B cell (primary cell): ENCODE data around the gene NPTX2. TPM values are rescaled to one million over a fixed set of nuclear protein-coding genes. Genes with fewer than 3 reads are reported as not detected.

Experiments used
- ATAC-seq: fragments of 200-7000 bp; cut with Tn5 transposase; one replicate; pipeline ENCODE4 v1.10.0; 2021; ENCODE audit warnings: low read depth, mild to moderate bottlenecking, moderate number of reproducible peaks, moderate library complexity
- CTCF ChIA-PET: fragments of 350-600 bp; sonication (Branson Sonifier 250); formaldehyde crosslinking; loops from one replicate; lab custom pipeline; 2021; ENCODE audit warnings: antibody characterized with exemption, inconsistent platforms; lab: Charles Lee
- POLR2A ChIA-PET: fragments of 350-600 bp; sonication (Branson Sonifier 250); formaldehyde crosslinking; loops from one replicate; lab custom pipeline; 2021; ENCODE audit warnings: antibody characterized with exemption; lab: Charles Lee
- DNase-seq: peaks from one replicate; pipeline ENCODE4 v3.0.0; 2013
- H2AFZ ChIP-seq: 2 replicates; pipeline ENCODE4 v1.6.1; 2012; ENCODE audit warnings: mild to moderate bottlenecking, low read depth, low read length; ENCODE audit not compliant: insufficient read depth, poor library complexity, severe bottlenecking
- H3K27ac ChIP-seq, 2 donors: 1 replicate in 1 of 2; 2 replicates in 1 of 2; pipeline ENCODE4 v1.5.1; 2012 to 2013; ENCODE audit warnings: low read length in 2 of 2, mild to moderate bottlenecking in 2 of 2, moderate library complexity in 1 of 2
- H3K27me3 ChIP-seq, 4 experiments: fragments of 200-600 bp in 1 of 4; sonication (generic) in 1 of 4; replicated peaks in 1 of 4; 1 replicate in 2 of 4; 2 replicates in 2 of 4; pipeline versions ENCODE4 v1.6.1 to v1.7.0; 2013 to 2016; ENCODE audit warnings: low read length in 3 of 4, mild to moderate bottlenecking in 2 of 4, mixed read lengths in 1 of 4, moderate library complexity in 1 of 4; ENCODE audit not compliant: insufficient read depth in 4 of 4, control insufficient read depth in 3 of 4; ENCODE audit errors: control extremely low read depth in 1 of 4
- H3K36me3 ChIP-seq, 2 experiments: replicated peaks in 1 of 2; 1 replicate in 1 of 2; 2 replicates in 1 of 2; pipeline versions ENCODE4 v1.6.1 to v1.7.1; 2013; ENCODE audit warnings: low read length in 1 of 2; ENCODE audit not compliant: insufficient read depth in 2 of 2, control insufficient read depth in 1 of 2; ENCODE audit errors: control extremely low read depth in 1 of 2, extremely low read depth in 1 of 2
- H3K4me1 ChIP-seq, 2 donors: fragments of 200-600 bp in 1 of 2; sonication (generic) in 1 of 2; 1 replicate in 1 of 2; 2 replicates in 1 of 2; pipeline versions ENCODE4 v1.5.1 to v1.6.1; 2013 to 2017; ENCODE audit warnings: low read length in 2 of 2; ENCODE audit not compliant: control insufficient read depth in 2 of 2, insufficient read depth in 2 of 2
- H3K4me2 ChIP-seq: replicated peaks from 2 replicates; pipeline ENCODE3; 2012; ENCODE audit warnings: mild to moderate bottlenecking, low read depth, low read length; ENCODE audit not compliant: poor library complexity, severe bottlenecking
- H3K4me3 ChIP-seq, 5 experiments: fragments of 200-600 bp in 1 of 5; sonication (generic) in 1 of 5; 1 replicate in 3 of 5; 2 replicates in 2 of 5; pipeline versions ENCODE4 v1.5.1 to v1.7.0; 2011 to 2016; ENCODE audit warnings: low read length in 4 of 5, mild to moderate bottlenecking in 4 of 5, low read depth in 2 of 5, control low read depth in 1 of 5, moderate library complexity in 1 of 5; ENCODE audit not compliant: insufficient read depth in 1 of 5; ENCODE audit errors: control extremely low read depth in 1 of 5, extremely low read depth in 1 of 5
- H3K79me2 ChIP-seq: fragments of 200-600 bp; sonication (generic); one replicate; pipeline ENCODE4 v1.6.0; 2016; ENCODE audit warnings: low read length; ENCODE audit not compliant: control insufficient read depth, insufficient read depth
- H3K9ac ChIP-seq: fragments of 200-600 bp; sonication (generic); 2 replicates; pipeline ENCODE4 v1.6.1; 2017; ENCODE audit warnings: mild to moderate bottlenecking, low read length, moderate library complexity
- H3K9me3 ChIP-seq, 3 donors: one replicate each; pipeline versions ENCODE4 v1.6.1 to v1.7.1; 2013; ENCODE audit warnings: low read length in 2 of 3; ENCODE audit not compliant: control insufficient read depth in 2 of 3, insufficient read depth in 1 of 3; ENCODE audit errors: control extremely low read depth in 1 of 3
- H4K20me1 ChIP-seq: 2 replicates; pipeline ENCODE4 v1.6.0; 2012; ENCODE audit warnings: mild to moderate bottlenecking, low read length; ENCODE audit not compliant: insufficient read depth, control insufficient read depth, poor library complexity, severe bottlenecking
- H3K27ac Mint-ChIP-seq: one replicate; pipeline ENCODE4 v1.8.0; 2021; ENCODE audit warnings: mixed read lengths
- H3K27me3 Mint-ChIP-seq: one replicate; pipeline ENCODE4 v1.8.0; 2021; ENCODE audit warnings: mixed read lengths
- H3K4me1 Mint-ChIP-seq: one replicate; pipeline ENCODE4 v1.8.0; 2021; ENCODE audit warnings: mixed read lengths
- H3K4me3 Mint-ChIP-seq: one replicate; pipeline ENCODE4 v1.8.0; 2021; ENCODE audit warnings: mixed read lengths
- H3K9me3 Mint-ChIP-seq: one replicate; pipeline ENCODE4 v1.8.0; 2022; ENCODE audit warnings: mixed read lengths; ENCODE audit not compliant: insufficient read depth
- EZH2 ChIP-seq: IDR thresholded peaks from 2 replicates; pipeline ENCODE4 v1.6.1; 2012; ENCODE audit warnings: borderline replicate concordance, low read depth, mild to moderate bottlenecking, moderate library complexity, low read length; ENCODE audit not compliant: insufficient read depth, poor library complexity, severe bottlenecking
- WGBS: methylation state at CpG from one replicate; pipeline ENCODE4 v1.1.5; 2013; ENCODE audit warnings: missing lambda C conversion rate; ENCODE audit not compliant: insufficient coverage; 5-methylcytosine and 5-hydroxymethylcytosine counted together
- intact Hi-C: fragments of 100-400 bp; cut with micrococcal nuclease; formaldehyde crosslinking; loops from one replicate; pipeline ENCODE4 v1.10.0; 2022
- polyA plus RNA-seq: library from polyadenylated mRNA; depleted of rRNA; stranded (reverse); fragments of >200 nt; gene quantifications from 2 replicates; pipeline ENCODE4 v1.2.3, GENCODE V29; 2012
- total RNA-seq, 2 donors: library from RNA; stranded (reverse); fragments of 120-200 nt in 1 of 2; gene quantifications; 1 replicate in 1 of 2; 2 replicates in 1 of 2; pipeline versions ENCODE4 v1.2.3 to v1.2.4, GENCODE V29; 2013 to 2022
- TF ChIP-seq, protein P1 (sequence below): fragments of 200-600 bp; IDR thresholded peaks from one replicate; pipeline ENCODE4 v1.8.0; 2022; ENCODE audit warnings: antibody characterized with exemption, mild to moderate bottlenecking

The NPTX2 gene
- total and polyA plus RNA-seq, 2 donors (not counting 1 experiment from before 2014, with no cell fraction given): not detected

DNA sequence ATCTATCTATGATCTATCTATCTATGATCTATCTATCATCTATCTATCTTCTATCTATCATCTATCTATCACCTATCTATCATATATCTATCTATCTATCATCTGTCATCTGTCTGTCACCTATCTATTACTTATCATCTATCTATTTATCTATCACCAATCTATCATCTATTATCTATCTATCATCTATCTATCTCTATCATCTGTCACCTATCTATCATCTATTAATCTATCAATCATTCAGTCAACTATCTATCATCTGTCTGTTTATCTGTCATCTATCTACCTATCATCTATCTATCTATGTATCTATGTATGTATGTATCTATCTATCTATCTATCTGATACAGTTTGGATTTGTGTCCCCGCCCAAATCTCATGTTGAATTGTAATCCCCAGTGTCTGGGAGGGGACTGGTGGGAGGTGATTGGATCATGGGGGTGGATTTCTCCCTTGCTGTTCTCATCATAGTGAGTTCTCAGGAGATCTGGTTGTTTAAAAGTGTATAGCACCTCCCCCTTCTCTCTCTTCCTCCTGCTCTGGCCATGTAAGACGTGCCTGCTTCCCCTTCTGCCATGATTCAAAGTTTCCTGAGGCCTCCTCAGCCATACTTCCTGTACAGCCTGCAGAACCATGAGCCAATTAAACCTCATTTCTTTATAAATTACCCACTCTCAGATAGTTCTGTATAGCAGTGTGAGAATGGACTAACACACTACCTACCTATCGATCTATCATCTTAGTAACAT, 37.6 kb downstream of the NPTX2 start:
- ChIA-PET POLR2A (no interaction called here), CTCF (no interaction called here)
- no peak for TF ChIP-seq EZH2
- TF ChIP-seq, protein P1, sequence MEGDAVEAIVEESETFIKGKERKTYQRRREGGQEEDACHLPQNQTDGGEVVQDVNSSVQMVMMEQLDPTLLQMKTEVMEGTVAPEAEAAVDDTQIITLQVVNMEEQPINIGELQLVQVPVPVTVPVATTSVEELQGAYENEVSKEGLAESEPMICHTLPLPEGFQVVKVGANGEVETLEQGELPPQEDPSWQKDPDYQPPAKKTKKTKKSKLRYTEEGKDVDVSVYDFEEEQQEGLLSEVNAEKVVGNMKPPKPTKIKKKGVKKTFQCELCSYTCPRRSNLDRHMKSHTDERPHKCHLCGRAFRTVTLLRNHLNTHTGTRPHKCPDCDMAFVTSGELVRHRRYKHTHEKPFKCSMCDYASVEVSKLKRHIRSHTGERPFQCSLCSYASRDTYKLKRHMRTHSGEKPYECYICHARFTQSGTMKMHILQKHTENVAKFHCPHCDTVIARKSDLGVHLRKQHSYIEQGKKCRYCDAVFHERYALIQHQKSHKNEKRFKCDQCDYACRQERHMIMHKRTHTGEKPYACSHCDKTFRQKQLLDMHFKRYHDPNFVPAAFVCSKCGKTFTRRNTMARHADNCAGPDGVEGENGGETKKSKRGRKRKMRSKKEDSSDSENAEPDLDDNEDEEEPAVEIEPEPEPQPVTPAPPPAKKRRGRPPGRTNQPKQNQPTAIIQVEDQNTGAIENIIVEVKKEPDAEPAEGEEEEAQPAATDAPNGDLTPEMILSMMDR: no peak
- intact Hi-C loops: no loop called here
- H3K79me2 ChIP-seq: no peaks in the 10 kb centered on the region
- no peak overlapping the region for H3K27ac ChIP-seq
- no peak overlapping the region for H2AFZ ChIP-seq
- Mint-ChIP-seq H3K4me3 (no peak overlapping the region), H3K4me1 (no peaks in the 10 kb centered on the region), H3K27me3 (peaks cover 11% of the 10 kb centered on the region), H3K9me3 (peaks cover 3% of the 10 kb centered on the region), H3K27ac (no peak overlapping the region)
- no peaks in the 10 kb centered on the region for H3K4me1 ChIP-seq
- H3K36me3 ChIP-seq: no peaks in the 10 kb centered on the region
- peaks cover 0 to 2% (median 0%) of the 10 kb centered on the region in 4 experiments for H3K27me3 ChIP-seq
- WGBS: 0% methylated on average over 1 of the region's 3 CpGs
- no peaks in the 10 kb centered on the region for H4K20me1 ChIP-seq
- DNase-seq (no peak), ATAC-seq (no peak)
- peaks cover 0 to 21% (median 6%) of the 10 kb centered on the region in 3 donors for H3K9me3 ChIP-seq
- H3K4me2 ChIP-seq: no peak overlapping the region
- no peak overlapping the region for H3K4me3 ChIP-seq
- H3K9ac ChIP-seq: no peak overlapping the region

DNA sequence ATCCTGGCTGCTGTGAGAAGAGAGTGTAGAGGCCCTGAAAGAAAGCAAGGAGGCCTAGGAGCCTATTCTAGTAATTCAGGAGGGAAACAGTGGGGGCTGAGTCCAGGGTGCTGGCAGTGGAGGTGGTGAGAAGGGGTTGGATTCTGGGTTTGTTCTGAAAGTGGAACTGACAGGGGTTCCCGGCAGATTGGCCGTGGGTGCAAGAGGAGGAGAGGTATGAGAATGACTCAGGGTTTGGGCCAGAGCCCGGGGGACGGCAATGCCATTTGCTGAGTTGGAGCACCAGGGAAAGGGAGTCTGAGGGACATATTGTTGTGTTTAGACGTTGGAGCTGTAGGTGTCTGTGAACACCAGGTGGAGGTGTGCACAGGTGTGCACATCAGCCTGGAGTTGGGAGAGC, 38.5 kb downstream of the NPTX2 start:
- Mint-ChIP-seq H3K27ac (no peak overlapping the region), H3K27me3 (peaks cover 5% of the 10 kb centered on the region), H3K4me1 (no peaks in the 10 kb centered on the region), H3K4me3 (no peak overlapping the region), H3K9me3 (peaks cover 3% of the 10 kb centered on the region)
- 79% methylated on average over 5 of the region's 5 CpGs for WGBS
- intact Hi-C loops: no loop called here
- Histone ChIP-seq H3K9ac (no peak overlapping the region), H3K27ac (no peak overlapping the region), H3K27me3 (peaks cover 0 to 2% (median 0%) of the 10 kb centered on the region in 4 experiments), H3K79me2 (no peaks in the 10 kb centered on the region), H3K4me1 (no peaks in the 10 kb centered on the region), H4K20me1 (no peaks in the 10 kb centered on the region), H2AFZ (no peak overlapping the region), H3K4me3 (no peak overlapping the region), H3K36me3 (no peaks in the 10 kb centered on the region), H3K4me2 (no peak overlapping the region), H3K9me3 (peaks cover 0 to 21% (median 6%) of the 10 kb centered on the region in 3 donors)
- no peak for DNase-seq
- TF ChIP-seq, protein P1: no peak
- no peak for TF ChIP-seq EZH2
- ChIA-PET CTCF (no interaction called here), POLR2A (no interaction called here)
- ATAC-seq: no peak
